Stromal cell of bone marrow (primary cell): Measurements from ENCODE around the gene SLF1.

Experiments used
- DNase-seq: peaks from one replicate; pipeline ENCODE4 v3.0.0-alpha.2; 2012; ENCODE audit warnings: low read depth

The SLF1 gene

DNA sequence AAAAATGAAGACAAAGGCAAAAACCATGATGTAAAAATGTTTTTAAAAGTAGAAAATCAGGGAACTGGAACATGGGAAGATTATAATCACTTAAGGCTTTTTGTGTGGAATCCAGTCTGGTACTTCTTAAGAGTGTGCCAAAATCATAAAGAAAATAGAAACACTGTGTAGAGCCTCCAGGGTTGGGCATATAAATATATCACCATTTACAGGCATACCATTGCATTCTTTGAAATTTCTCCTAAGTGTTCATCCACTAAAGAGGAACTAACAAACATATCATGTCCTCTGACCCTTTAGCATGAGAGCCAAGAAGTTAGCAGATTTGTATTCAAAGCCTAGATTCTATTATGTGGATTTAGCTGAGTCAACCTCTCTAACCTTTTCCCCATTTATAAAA is 93.3 kb downstream of the SLF1 start:
- no peak for DNase-seq

DNA sequence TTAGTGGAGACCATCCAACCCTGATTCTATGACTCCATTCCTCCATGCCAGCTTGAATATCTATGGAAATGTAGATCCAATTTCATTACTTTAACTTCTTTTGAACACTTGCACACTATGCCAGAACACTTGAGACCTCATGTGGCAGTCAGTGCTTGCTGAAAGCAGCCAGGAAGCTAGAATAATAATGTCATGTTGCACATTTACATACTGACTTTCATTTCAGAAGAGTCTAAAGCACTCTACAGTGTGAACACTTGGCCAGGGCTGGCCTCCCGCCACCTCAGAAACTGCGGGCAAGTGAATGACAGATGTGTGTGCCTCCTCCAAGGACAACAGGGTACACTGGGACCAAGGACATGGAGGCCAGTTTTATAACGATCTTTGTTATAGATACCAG is 97.3 kb downstream of the SLF1 start:
- DNase-seq, result no peak

DNA sequence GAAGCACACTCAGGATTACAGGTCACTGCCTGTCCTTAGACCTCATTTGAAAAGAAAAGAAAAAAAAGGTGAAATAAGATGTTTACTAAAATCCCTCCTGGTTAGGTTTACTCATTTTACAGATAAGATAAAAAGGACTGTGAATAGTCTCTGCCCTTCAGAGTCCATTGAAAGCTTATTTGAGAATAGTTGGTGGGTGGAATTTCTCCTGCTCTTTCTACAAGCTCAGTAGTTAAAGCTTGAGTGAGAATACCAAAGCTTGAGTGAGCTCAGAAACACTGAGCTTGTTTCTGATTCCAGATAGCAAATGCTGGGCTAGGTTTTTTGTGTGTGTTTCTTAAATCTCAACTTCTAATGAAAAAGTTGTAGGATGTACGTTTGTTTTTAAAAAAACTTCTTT is 106.7 kb downstream of the SLF1 start:
- DNase-seq, result no peak

DNA sequence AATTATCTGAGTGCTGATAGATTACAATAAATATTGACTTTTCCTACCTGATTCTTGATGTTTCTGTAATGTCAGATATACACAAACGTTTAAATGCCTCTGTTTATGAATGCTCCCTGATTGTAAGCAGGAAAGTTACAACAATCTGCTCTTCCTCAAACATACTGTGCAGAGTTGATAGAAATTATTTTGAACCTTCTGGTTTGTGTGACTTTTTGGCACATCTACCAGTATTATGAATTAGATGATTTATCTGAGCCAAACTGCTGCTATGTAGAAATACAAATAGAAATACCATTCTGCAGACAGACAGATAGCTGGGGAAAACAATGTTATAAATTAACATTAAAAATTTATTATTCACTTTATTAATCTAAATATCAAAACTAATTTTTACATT is 113.0 kb downstream of the SLF1 start:
- no peak for DNase-seq

DNA sequence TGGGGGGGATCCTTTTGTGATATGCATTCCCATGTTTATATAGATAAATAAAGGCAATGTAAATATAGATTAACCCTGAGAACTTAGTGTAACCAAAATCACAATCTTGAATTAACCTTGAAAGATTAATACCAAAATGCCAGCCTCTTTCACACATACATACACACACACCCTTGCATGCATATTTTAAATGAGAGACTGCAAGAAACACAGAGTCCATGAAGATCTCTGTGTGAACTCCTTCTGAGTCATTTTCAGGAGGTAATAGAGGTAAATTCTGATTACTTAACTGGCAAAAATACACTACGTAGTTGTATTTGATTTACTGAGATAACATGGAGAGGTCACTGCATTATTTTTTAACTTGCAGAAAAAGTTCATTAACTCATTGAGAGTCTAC is 118.0 kb downstream of the SLF1 start:
- DNase-seq, result no peak

DNA sequence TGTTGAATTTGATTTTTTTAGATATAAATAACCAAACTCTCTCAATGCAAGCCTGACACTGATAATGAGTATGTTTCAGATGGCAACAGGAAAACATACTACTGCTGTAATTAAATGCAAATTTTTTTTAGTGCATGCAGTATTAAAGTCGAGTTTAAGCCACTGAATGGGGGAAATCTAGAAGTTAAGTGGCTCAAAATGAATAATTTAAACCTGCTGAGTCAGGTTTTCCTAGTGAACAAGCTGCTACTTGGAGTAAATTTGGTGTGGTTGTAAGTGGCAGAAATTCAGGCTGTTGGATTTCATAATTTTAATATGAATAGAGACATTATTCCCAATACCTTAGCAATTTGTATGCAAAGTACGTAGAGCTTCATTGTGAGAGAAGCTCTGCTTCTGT is 121.8 kb downstream of the SLF1 start:
- DNase-seq, result no peak

DNA sequence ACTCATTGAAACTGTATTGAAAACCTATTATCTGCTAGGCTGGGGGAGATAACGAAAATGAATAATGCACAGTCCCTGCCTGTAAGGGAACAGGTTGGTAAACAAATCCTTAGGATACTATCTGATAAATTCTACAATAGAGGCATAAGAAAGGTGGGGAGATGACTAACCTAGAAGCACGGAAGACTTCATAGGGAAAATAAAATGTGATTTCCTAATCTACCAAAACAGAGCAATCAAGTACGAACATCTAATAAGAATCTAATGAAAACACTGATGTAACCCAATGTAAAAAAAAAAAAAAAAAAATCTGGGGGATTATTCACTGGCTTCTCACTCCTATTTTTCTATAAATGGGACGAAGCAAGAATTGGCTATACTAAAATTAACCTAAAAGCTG is 124.4 kb downstream of the SLF1 start:
- DNase-seq, result no peak

DNA sequence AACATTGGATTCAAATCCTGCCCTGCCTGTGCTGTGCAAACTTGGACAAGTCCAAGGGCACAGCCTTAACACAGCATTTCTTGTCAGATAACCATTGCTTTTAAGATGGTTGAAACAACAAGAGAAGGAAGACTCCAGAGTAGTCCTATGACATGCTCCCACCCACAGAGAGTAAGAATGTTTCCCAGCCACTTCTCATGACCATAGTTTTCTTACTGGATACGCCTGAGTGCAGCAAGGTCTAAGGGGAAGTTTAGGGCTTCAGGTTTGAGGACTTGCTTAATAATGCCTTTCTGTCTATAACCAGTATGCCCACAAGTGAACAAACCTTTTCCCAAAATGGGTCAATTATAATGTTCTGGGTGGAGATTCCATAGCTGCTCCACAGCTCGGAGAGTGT is 126.4 kb downstream of the SLF1 start:
- DNase-seq, result no peak

DNA sequence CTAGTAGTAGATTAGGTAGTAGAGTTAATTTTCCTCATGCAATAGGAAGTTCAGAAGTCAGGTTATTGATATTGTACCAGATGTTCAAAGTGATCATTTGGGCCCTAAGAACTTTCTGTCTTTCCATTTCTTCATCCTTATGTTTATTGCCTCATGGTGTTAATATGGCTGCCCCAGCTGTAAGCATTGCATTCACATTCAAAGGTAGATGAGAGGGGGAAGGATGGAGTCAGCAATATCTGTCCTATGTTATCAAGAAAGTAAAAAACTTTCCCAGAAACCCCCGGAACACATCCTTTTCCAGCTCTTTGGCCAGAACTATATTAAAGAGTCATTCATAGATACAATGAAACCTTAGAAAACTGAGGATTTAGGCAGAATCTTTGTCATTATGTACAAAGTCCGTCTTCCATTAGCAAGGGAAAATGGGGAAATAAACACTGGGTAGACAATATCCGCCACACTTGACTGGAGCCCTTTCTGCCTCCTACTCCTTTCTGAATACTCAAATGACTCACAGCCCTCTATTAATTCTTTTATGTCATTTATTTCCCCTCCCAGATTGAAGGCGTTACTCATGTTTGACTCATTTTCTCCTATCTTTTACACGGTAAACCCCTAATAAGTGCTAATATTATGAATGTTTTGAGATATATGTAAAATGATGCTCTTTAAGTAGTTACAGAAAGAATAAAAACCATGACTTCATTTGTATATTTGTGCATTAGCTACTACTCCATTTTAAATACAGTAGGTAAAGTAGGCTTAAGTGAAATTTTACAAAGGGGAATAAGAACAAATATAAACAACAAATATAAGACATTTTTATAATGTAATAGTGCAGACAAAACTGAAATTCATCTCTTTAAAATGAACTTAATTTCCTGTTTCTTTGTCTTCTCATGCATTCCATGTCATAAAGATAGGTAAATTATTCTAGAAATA is 127.6 kb downstream of the SLF1 start:
- DNase-seq, result peak; percentile 7

DNA sequence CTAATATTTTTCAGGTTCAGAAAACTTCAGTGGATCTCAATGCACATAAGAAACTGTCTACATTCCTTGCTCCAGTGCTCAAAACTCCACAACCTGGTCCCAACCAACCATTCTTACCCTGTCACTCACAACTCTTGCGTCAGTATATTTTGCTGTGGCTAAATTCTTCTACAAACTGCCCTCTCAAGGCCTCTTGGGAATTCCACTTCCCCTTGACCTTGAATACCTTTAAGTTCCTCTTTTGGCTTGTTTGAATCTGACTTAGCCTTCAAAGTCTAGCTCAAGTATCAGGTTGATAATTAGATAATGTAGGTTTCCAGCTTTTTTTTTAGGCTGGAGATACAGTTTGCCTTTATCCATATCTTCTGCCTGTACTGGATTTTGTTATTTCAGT is 128.3 kb downstream of the SLF1 start:
- DNase-seq, result no peak
